ENCODE results near the gene MCUR1.

- TF ChIP-seq EZH2phosphoT487 (IDR thresholded peaks at IDR 0.05; ENCODE audit: insufficient read depth, low read depth) (no peak), EZH2 (IDR thresholded peaks at IDR 0.05; ENCODE audit: insufficient read depth, poor library complexity, severe bottlenecking) (no peak)
These were observed 50.5 kb downstream of the MCUR1 start for GRCh38 chr6:13763740-13764381.
